ENCODE results near the gene SERPINA12.

The SERPINA12 gene

GRCh38 chr14:94471045-94471444 lies 38.2 kb downstream of the SERPINA12 start:
- no peak overlapping the region for H3K27ac ChIP-seq
- no peak for TF ChIP-seq CTCF (conservative IDR thresholded peaks at IDR 0.05)
- no peak for TF ChIP-seq ZFX (IDR thresholded peaks at IDR 0.05)

DNA sequence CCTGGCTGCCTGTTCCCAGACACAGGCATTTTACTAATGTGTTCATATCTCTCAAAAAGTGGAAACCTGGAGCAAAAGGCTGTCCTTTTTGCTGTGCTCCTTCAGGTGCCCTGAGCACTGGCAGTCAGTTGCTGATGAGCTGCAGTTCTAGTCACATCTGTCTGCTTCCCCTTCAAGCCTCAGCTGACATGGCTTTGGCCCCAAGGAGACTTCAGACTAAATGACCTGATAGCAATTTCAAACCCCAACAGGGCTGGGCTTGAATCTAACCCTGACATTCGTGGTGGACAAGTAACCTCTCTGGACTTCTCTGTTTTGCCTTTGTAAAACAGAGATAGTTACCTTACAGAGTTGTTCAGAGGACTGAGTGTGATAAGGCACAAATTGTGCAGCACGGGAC lies 39.0 kb downstream of the SERPINA12 start:
- TF ChIP-seq CTCF (conservative IDR thresholded peaks at IDR 0.05) (no peak), ZFX (IDR thresholded peaks at IDR 0.05) (no peak)
- no peak overlapping the region for H3K27ac ChIP-seq

DNA sequence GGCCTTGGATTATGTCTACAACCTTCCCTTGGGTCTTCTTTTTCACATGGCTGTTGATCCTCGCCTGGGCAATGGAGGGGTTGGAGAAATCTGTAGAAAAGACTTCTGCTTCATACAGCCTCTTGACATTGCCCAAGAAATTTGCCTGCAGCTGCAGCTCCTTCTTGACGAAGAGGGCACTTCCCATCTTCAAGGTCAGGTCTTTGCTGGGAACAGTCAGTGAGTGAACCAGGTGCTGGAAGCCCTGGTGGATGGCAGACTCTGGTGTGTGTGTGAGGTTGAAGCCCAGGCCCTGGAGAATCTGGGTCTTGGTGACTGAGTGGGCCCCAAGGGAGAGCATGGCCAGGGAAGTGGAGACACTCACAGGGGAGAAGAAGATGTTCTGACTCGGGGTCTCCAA lies 40.0 kb downstream of the SERPINA12 start:
- H3K27ac ChIP-seq = no peak overlapping the region
- TF ChIP-seq ZFX (IDR thresholded peaks at IDR 0.05) = no peak
- TF ChIP-seq CTCF (conservative IDR thresholded peaks at IDR 0.05) = no peak

DNA sequence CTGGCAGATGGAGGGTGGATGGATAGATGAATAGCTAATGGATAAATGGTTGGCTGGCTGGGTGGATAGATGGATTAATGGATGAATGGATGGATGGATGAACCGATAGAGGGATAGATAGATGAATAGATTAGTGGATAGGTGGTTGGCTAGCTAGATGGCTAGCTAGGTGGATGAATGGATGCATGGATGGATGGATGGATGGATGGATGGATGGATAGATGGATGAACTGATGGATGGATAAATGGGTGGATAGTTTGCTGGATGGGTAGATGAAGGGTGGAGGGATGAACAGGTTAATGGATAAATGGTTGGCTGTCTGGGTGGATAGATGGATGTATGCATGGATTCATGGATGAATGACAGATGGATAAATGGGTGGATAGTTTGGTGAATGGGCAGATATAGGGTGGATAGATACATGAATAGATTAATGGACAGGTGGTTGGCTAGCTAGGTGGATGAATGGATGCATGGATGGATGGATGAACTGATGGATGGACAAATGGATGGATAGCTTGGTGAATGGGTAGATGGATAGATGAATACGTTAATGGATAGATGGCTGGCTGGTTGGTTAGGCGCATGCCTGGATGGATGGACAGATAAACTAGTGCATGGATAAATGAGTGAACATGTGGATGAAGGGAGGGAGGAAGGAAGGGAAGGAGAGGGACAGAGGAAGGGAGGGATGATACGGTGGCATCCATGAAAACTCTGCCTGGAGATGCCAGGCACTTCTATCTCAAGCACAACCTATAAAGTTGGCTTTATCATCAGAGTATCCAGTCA lies 41.3 kb downstream of the SERPINA12 start:
- TF ChIP-seq ZFX (IDR thresholded peaks at IDR 0.05) (no peak), CTCF (conservative IDR thresholded peaks at IDR 0.05) (no peak)
- no peak overlapping the region for H3K27ac ChIP-seq

DNA sequence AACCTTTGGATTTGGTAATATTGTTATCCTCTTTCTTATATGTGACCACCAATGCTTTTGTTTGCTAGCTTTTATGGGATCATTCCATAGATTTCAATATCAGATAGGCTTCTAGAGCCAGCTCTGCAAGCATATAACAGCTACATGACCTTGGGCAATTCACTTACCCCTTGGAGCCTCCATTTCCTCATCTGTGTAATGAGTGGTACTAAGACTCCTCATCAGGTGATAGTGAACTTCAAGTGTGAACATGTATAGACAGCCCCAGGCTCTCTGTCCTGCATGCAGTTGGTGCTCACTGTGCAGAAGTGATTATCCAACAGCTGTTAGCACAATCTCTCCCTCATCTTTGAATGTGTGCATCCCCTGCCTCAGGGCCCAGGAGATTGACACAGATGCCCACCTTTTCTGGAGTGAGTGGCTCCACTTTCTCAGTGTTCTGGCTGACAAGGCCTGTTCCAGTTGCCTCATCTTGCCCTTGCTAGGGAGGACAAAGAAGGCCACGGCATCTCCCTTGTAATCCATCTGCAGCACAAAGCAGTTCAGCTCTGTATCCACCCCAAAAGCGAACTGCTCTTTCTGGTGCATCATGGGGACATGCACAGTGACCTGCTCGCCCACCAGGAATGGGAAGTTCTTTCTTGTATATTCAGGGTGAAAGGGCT lies 42.4 kb downstream of the SERPINA12 start:
- TF ChIP-seq ZFX (IDR thresholded peaks at IDR 0.05) (no peak), CTCF (conservative IDR thresholded peaks at IDR 0.05) (no peak)

GRCh38 chr14:94465042-94465441 lies 44.2 kb downstream of the SERPINA12 start:
- H3K27ac ChIP-seq = no peak overlapping the region
- TF ChIP-seq ZFX (IDR thresholded peaks at IDR 0.05) (no peak), CTCF (conservative IDR thresholded peaks at IDR 0.05) (no peak)

More for the DNA sequence above, 42.4 kb downstream of the SERPINA12 start:
- no peak overlapping the region for H3K27ac ChIP-seq

DNA sequence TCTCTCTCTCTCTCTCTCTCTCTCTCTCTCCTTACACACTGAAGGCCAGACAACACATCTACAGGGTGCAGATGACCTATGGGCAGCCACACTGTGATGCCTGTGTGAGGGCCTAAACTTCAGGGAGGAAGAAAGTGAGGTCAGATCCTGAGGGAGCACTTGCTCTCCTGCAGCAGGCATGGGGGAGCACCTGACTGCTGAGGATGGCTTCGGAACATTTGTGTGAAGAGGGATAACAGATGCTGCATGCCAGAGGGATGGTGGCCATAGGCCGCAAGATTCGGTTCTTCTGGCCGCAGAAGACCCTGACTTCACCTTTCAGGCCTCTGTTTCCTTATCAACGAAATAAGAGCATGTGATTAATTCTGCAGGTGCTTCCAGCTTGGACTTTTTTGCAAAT lies 45.0 kb downstream of the SERPINA12 start:
- H3K27ac ChIP-seq = no peak overlapping the region
- TF ChIP-seq ZFX (IDR thresholded peaks at IDR 0.05) (no peak), CTCF (conservative IDR thresholded peaks at IDR 0.05) (no peak)

Measured in C4-2B (cell line).